Transverse colon (tissue), 4 donors: ENCODE results near the gene CLEC20A. TPM values are rescaled to one million over a fixed set of nuclear protein-coding genes. Genes with fewer than 3 reads are reported as not detected.
A peak's percentile ranks its signal among the peaks of the same experiment; 100 is the strongest.

Source experiments
- DNase-seq: peaks from one replicate; pipeline ENCODE4 v3.0.0-alpha.2; 2019
- H3K27ac ChIP-seq, 4 donors: fragments of 200-600 bp; sonication (generic); 2 replicates each; pipeline ENCODE4 v1.5.1; 2016 to 2018; ENCODE audit warnings: inconsistent platforms in 4 of 4
- H3K27me3 ChIP-seq: fragments of 200-600 bp; sonication (generic); 2 replicates; pipeline ENCODE4 v1.5.1; 2017; ENCODE audit warnings: inconsistent platforms
- H3K36me3 ChIP-seq, 4 donors: fragments of 200-600 bp; sonication (generic); 2 replicates each; pipeline ENCODE4 v1.5.1; 2017 to 2019; ENCODE audit warnings: inconsistent platforms in 4 of 4
- H3K4me1 ChIP-seq, 4 donors: fragments of 200-600 bp; sonication (generic); 2 replicates each; pipeline ENCODE4 v1.5.1; 2017 to 2020; ENCODE audit warnings: inconsistent platforms in 4 of 4
- H3K4me3 ChIP-seq, 4 donors: fragments of 200-600 bp; sonication (generic); 1 replicate in 1 of 4; 2 replicates in 3 of 4; pipeline versions ENCODE4 v1.5.1 to v1.6.1; 2017 to 2019; ENCODE audit warnings: inconsistent platforms in 4 of 4
- H3K9me3 ChIP-seq, 2 donors: fragments of 200-600 bp; sonication (generic); 2 replicates each; pipeline ENCODE4 v1.5.1; 2017 to 2019; ENCODE audit warnings: inconsistent platforms in 2 of 2
- CTCF ChIP-seq, 5 experiments: fragments of 200-600 bp in 3 of 5; fragments of 450-650 bp in 2 of 5; sonication (generic) in 3 of 5; IDR thresholded peaks; 1 replicate in 2 of 5; 2 replicates in 3 of 5; pipeline ENCODE4 v1.5.1; 2016 to 2017; ENCODE audit warnings: antibody characterized with exemption in 5 of 5, inconsistent platforms in 3 of 5, mild to moderate bottlenecking in 2 of 5, moderate library complexity in 1 of 5
- EP300 ChIP-seq: sonication (generic); formaldehyde crosslinking; IDR thresholded peaks from one replicate; pipeline ENCODE4 v1.6.1; 2017; ENCODE audit warnings: antibody characterized with exemption, low read depth
- POLR2A ChIP-seq: fragments of 450-650 bp; IDR thresholded peaks from one replicate; pipeline ENCODE4 v1.6.1; 2016; ENCODE audit warnings: antibody characterized with exemption, mild to moderate bottlenecking, moderate library complexity
- POLR2AphosphoS5 ChIP-seq, 3 donors: sonication (generic); formaldehyde crosslinking; IDR thresholded peaks; one replicate each; pipeline ENCODE4 v1.6.1; 2016; ENCODE audit warnings: antibody characterized with exemption in 3 of 3
- WGBS, 2 donors: methylation state at CpG; one replicate each; pipeline ENCODE4 v1.1.5; 2018; ENCODE audit warnings: low coverage in 1 of 2; 5-methylcytosine and 5-hydroxymethylcytosine counted together
- in situ Hi-C, 4 donors: fragments of 200-750 bp; cut with MboI; loops; one replicate each; pipeline versions ENCODE4 v1.15.0 to v1.15.1; 2017; ENCODE audit warnings: low sequenced_read_pairs in 3 of 4, low pct_ligation_motif_present in 1 of 4, low pct_unique_long_range_greater_than_20kb in 1 of 4
- intact Hi-C: fragments of 100-400 bp; cut with DNase I; formaldehyde crosslinking; loops from one replicate; pipeline ENCODE4 v1.15.1; 2023; ENCODE audit warnings: low total_unique reads
- total RNA-seq, 4 donors: library from RNA; depleted of rRNA; stranded (reverse); fragments of >200 nt; gene quantifications; one replicate each; pipeline ENCODE4 v1.1.0, GENCODE V29; 2016

Gene CLEC20A
- total RNA-seq, 4 donors from 2014 or later: not detected

- H3K4me1 ChIP-seq: peaks cover 12 to 42% (median 23%) of the 10 kb centered on the region in 4 donors
- no peaks in the 10 kb centered on the region for H3K9me3 ChIP-seq
- WGBS, 2 donors: 83 to 100% methylated on average over 4 to 7 of the region's 7 CpGs
- H3K36me3 ChIP-seq: no peaks in the 10 kb centered on the region
- H3K27ac ChIP-seq: no peak overlapping the region
- TF ChIP-seq POLR2AphosphoS5 (IDR thresholded peaks at IDR 0.05) (no peak), POLR2A (no peak), EP300 (no peak), CTCF (IDR thresholded peaks at IDR 0.05) (no peak)
- no peak overlapping the region for H3K4me3 ChIP-seq
- no peaks in the 10 kb centered on the region for H3K27me3 ChIP-seq
- in situ Hi-C loops (loop anchor here (10.0 to 25.0 kb wide), 3 partner anchors 216 to 823 kb away; partner anchors contain the start of gene AXDND1 (in 3 of the 4)), intact Hi-C loops (loop anchor here (10.0 kb wide), 2 partner anchors 234 to 466 kb away; no protein-coding TSS in a partner anchor)
- DNase-seq: no peak
Measured at GRCh38 chr1:178539291-178539690, 42.5 kb upstream of the CLEC20A start.

DNA sequence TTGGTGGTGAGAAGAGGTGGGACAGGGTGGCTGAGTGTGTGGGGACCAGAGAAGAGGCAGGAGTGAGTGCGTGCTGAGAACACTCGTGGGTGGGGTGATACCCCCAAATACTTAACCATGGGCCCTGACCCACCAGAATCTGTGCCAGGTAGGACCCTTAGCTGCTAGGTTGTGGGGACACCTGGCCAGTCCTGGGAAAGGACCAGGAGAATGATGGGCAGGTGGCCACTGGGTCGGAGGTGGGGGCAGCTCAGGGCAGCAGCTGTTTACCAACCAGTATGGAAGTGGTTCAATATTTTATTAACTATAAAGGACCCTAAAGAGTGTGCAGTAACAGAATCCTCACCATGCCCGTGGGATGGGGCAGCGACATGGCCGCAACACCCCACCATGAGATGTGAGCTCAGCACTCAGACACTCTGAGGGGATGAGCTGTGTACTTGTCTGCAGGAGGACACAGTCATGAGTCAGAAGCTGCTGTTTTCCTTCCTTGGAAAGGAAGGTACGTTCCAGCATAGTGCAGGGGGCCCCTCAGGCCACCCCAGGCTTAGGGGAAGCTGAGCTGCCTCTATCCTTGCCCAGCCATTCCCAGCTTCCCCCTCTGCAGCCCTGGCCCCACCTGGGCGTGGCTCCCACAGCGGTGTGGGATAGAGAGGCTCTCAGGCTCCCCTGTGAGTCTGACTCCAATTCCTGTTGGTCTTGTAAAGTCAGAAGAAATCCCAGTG is 41.6 kb upstream of the CLEC20A start:
- H3K4me1 ChIP-seq: peaks cover 6 to 33% (median 16%) of the 10 kb centered on the region in 4 donors
- H3K4me3 ChIP-seq: no peak overlapping the region
- intact Hi-C loops: loop anchor here (10.0 kb wide), 2 partner anchors 234 to 466 kb away; no protein-coding TSS in a partner anchor
- in situ Hi-C loops: loop anchor here (10.0 to 25.0 kb wide), 3 partner anchors 216 to 824 kb away; partner anchors contain the start of gene AXDND1 (in 3 of the 4)
- TF ChIP-seq CTCF (IDR thresholded peaks at IDR 0.05) (no peak), EP300 (no peak), POLR2A (no peak), POLR2AphosphoS5 (IDR thresholded peaks at IDR 0.05) (no peak)
- no peaks in the 10 kb centered on the region for H3K27me3 ChIP-seq
- no peaks in the 10 kb centered on the region for H3K9me3 ChIP-seq
- peak overlapping the region in 3 of 4 donors; percentile 54 to 81 (median 78) for H3K27ac ChIP-seq
- H3K36me3 ChIP-seq: no peaks in the 10 kb centered on the region
- no peak for DNase-seq
- WGBS, 2 donors: 70 to 78% methylated on average over 2 to 9 of the region's 9 CpGs

DNA sequence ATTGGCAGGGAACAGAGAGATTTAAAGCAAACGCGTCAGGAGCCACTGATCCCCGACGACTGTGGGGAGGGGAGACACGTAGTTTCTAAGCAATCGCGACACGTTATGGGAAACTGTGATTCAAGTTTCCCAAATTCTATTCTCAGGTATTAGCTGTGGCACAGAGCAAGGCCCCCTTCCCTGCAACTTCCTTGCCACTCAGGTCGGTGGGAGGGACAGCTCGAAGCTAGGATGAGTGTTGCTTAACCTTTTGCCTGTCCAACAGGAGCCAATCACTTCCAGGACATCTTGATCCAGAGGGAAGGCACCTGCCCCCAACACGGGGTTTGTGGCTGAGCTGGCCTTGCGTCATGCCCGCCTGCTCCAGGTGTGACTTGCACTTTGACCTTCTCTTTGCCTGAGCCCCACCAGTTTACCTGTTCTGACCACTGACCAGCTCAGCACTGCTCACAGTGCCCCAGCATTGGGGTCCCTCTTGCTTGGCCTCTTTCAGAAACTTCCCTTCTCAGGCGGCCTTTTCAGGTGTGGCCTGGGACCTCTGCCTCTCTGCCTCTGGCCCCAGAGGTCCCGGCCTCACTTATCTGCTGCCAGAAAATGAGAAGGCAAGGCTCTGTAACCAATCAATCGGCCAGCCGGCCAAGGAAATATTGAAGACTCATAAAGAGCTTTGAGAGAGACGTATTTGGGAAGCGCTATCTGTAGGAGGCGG is 40.8 kb upstream of the CLEC20A start:
- peaks cover 6 to 31% (median 14%) of the 10 kb centered on the region in 4 donors for H3K4me1 ChIP-seq
- 75 to 83% methylated on average over 14 to 20 of the region's 20 CpGs for WGBS, 2 donors
- TF ChIP-seq POLR2AphosphoS5 (IDR thresholded peaks at IDR 0.05) (peak in 1 of 3 donors; percentile 19), EP300 (no peak)
- in situ Hi-C loops (loop anchor here (10.0 to 25.0 kb wide), 3 partner anchors 217 to 825 kb away; partner anchors contain the start of gene AXDND1 (in 3 of the 4)), intact Hi-C loops (loop anchor here (10.0 kb wide), 2 partner anchors 233 to 467 kb away; no protein-coding TSS in a partner anchor)
- no peaks in the 10 kb centered on the region for H3K9me3 ChIP-seq
- H3K36me3 ChIP-seq: no peaks in the 10 kb centered on the region
- peak; percentile 65 for DNase-seq
- H3K27ac ChIP-seq: peak overlapping the region; percentile 54 to 81 (median 74)
- H3K27me3 ChIP-seq: no peaks in the 10 kb centered on the region
- H3K4me3 ChIP-seq: no peak overlapping the region

GRCh38 chr1:178536844-178537371 is 40.1 kb upstream of the CLEC20A start:
- H3K27me3 ChIP-seq: no peaks in the 10 kb centered on the region
- DNase-seq: peak; percentile 77
- no peaks in the 10 kb centered on the region for H3K9me3 ChIP-seq
- 66% methylated on average over 7 of the region's 7 CpGs; no CpG with 5 or more reads in 1 of the 2 donors for WGBS, 2 donors
- no peaks in the 10 kb centered on the region for H3K36me3 ChIP-seq
- peaks cover 6 to 35% (median 15%) of the 10 kb centered on the region in 4 donors for H3K4me1 ChIP-seq
- H3K4me3 ChIP-seq: no peak overlapping the region
- TF ChIP-seq POLR2AphosphoS5 (IDR thresholded peaks at IDR 0.05): peak in 2 of 3 donors; percentile 57 to 72
- TF ChIP-seq POLR2A: peak; percentile 30
- no peak for TF ChIP-seq CTCF (IDR thresholded peaks at IDR 0.05)
- peak; percentile 58 for TF ChIP-seq EP300
- H3K27ac ChIP-seq: peak overlapping the region; percentile 54 to 81 (median 74)
- intact Hi-C loops (loop anchor here (10.0 kb wide), 2 partner anchors 232 to 468 kb away; no protein-coding TSS in a partner anchor), in situ Hi-C loops (loop anchor here (10.0 to 25.0 kb wide), 3 partner anchors 218 to 825 kb away; partner anchors contain the start of gene AXDND1 (in 3 of the 4))
